Neural cell (in vitro differentiated cells): ENCODE data around the gene ADRA2B. TPM values are rescaled to one million over a fixed set of nuclear protein-coding genes. Genes with fewer than 3 reads are reported as not detected.

Experiments used
- H2AFZ ChIP-seq: fragments of 200-600, 300-800 bp; sonication (generic), shearing (Covaris generic); 2 replicates; pipeline ENCODE4 v1.6.0; 2014; ENCODE audit warnings: low read depth, mild to moderate bottlenecking, antibody characterized with exemption, low read length, moderate library complexity
- H3F3A ChIP-seq: fragments of 200-600 bp; shearing (Covaris generic); 2 replicates; pipeline ENCODE4 v1.6.1; 2016; ENCODE audit warnings: mild to moderate bottlenecking, moderate library complexity, mixed read lengths, antibody characterized with exemption, low read length; ENCODE audit not compliant: insufficient read depth, poor library complexity, severe bottlenecking
- H3K27ac ChIP-seq: fragments of 200-600, 300-800 bp; sonication (generic), shearing (Covaris generic); 2 replicates; pipeline ENCODE4 v1.5.1; 2014; ENCODE audit warnings: mild to moderate bottlenecking, low read length, moderate library complexity
- H3K27me3 ChIP-seq: fragments of 300-800, 200-600 bp; sonication (generic), shearing (Covaris generic); 2 replicates; pipeline ENCODE4 v1.6.0; 2014; ENCODE audit warnings: mild to moderate bottlenecking, low read depth, low read length, moderate library complexity; ENCODE audit not compliant: insufficient read depth
- H3K36me3 ChIP-seq: fragments of 300-800, 200-600 bp; sonication (generic), shearing (Covaris generic); 2 replicates; pipeline ENCODE4 v1.5.1; 2014; ENCODE audit warnings: mild to moderate bottlenecking, antibody characterized with exemption, low read length, moderate library complexity; ENCODE audit not compliant: insufficient read depth
- H3K4me2 ChIP-seq: fragments of 300-800, 200-600 bp; sonication (generic), shearing (Covaris generic); 2 replicates; pipeline ENCODE4 v1.6.0; 2014; ENCODE audit warnings: mild to moderate bottlenecking, low read length
- H3K4me3 ChIP-seq: fragments of 300-800, 200-600 bp; sonication (generic), shearing (Covaris generic); 2 replicates; pipeline ENCODE4 v1.5.1; 2014; ENCODE audit warnings: mild to moderate bottlenecking, low read length, moderate library complexity
- H3K79me2 ChIP-seq: fragments of 200-600 bp; shearing (Covaris generic); replicated peaks from 2 replicates; pipeline ENCODE4 v1.6.0; 2014; ENCODE audit warnings: mild to moderate bottlenecking, low read length, moderate library complexity; ENCODE audit not compliant: insufficient read depth
- H3K9ac ChIP-seq: fragments of 300-800, 200-600 bp; sonication (generic), shearing (Covaris generic); 2 replicates; pipeline ENCODE4 v1.6.1; 2016; ENCODE audit warnings: mild to moderate bottlenecking, low read length, mixed read lengths
- H3K9me2 ChIP-seq: fragments of 200-600 bp; shearing (Covaris generic); 2 replicates; pipeline ENCODE4 v1.6.1; 2016; ENCODE audit warnings: mild to moderate bottlenecking, low read length, mixed read lengths; ENCODE audit not compliant: insufficient read depth
- H3K9me3 ChIP-seq: fragments of 200-600, 300-800 bp; sonication (generic), shearing (Covaris generic); 2 replicates; pipeline ENCODE4 v1.6.1; 2016; ENCODE audit warnings: mild to moderate bottlenecking, mixed run types, low read length, moderate library complexity, mixed read lengths
- H4K20me1 ChIP-seq: fragments of 200-600 bp; shearing (Covaris generic); 2 replicates; pipeline ENCODE4 v1.6.1; 2016; ENCODE audit warnings: mild to moderate bottlenecking, mixed run types; ENCODE audit not compliant: insufficient read depth
- CTCF ChIP-seq: fragments of 450-650 bp; IDR thresholded peaks from 2 replicates; pipeline ENCODE4 v1.5.1; 2014; ENCODE audit warnings: antibody characterized with exemption, mild to moderate bottlenecking, moderate library complexity; ENCODE audit not compliant: poor library complexity, severe bottlenecking
- EZH2 ChIP-seq: fragments of 200-600, 300-800 bp; shearing (Covaris generic), sonication (generic); IDR thresholded peaks from 2 replicates; pipeline ENCODE4 v1.6.1; 2014; ENCODE audit warnings: antibody characterized with exemption, low read length, borderline replicate concordance, mild to moderate bottlenecking; ENCODE audit not compliant: insufficient read depth, poor library complexity, severe bottlenecking
- MXI1 ChIP-seq: fragments of 450-650 bp; conservative IDR thresholded peaks from 2 replicates; pipeline ENCODE4 v1.6.1; 2014; ENCODE audit warnings: antibody characterized with exemption, mild to moderate bottlenecking; ENCODE audit not compliant: poor library complexity, severe bottlenecking
- POLR2AphosphoS5 ChIP-seq: IDR thresholded peaks from 2 replicates; pipeline ENCODE4 v1.6.1; 2012
- RAD21 ChIP-seq: fragments of 450-650 bp; conservative IDR thresholded peaks from 2 replicates; pipeline ENCODE4 v1.6.1; 2014; ENCODE audit warnings: antibody characterized with exemption, mild to moderate bottlenecking, moderate library complexity
- REST ChIP-seq: IDR thresholded peaks from 2 replicates; pipeline ENCODE4 v1.6.1; 2012; ENCODE audit warnings: borderline replicate concordance
- SMC3 ChIP-seq: fragments of 450-650 bp; conservative IDR thresholded peaks from 2 replicates; pipeline ENCODE4 v1.6.1; 2014; ENCODE audit warnings: antibody characterized with exemption, mild to moderate bottlenecking, moderate library complexity; ENCODE audit not compliant: poor library complexity
- polyA plus RNA-seq: library from polyadenylated mRNA; depleted of rRNA; stranded (reverse); fragments of >200 nt; gene quantifications from 2 replicates; pipeline ENCODE4 v1.2.3, GENCODE V29; 2014

Gene ADRA2B
- polyA plus RNA-seq, 1 donor from 2014 or later: not detected

GRCh38 chr2:96099861-96100798 lies 16.2 kb downstream of the ADRA2B start:
- Histone ChIP-seq H3K9me3 (no peaks in the 10 kb centered on the region), H3K4me2 (no peak overlapping the region), H4K20me1 (no peaks in the 10 kb centered on the region), H3K79me2 (no peaks in the 10 kb centered on the region), H3K9ac (no peak overlapping the region), H3K4me3 (no peak overlapping the region), H3F3A (no peaks in the 10 kb centered on the region), H3K27me3 (no peaks in the 10 kb centered on the region), H3K36me3 (no peaks in the 10 kb centered on the region), H3K9me2 (no peaks in the 10 kb centered on the region), H2AFZ (no peak overlapping the region), H3K27ac (no peak overlapping the region)
- TF ChIP-seq CTCF (no peak), EZH2 (no peak), RAD21 (no peak), MXI1 (no peak), SMC3 (no peak)

GRCh38 chr2:96098900-96099590 lies 17.3 kb downstream of the ADRA2B start:
- Histone ChIP-seq H4K20me1 (no peaks in the 10 kb centered on the region), H3K27me3 (no peaks in the 10 kb centered on the region), H3K27ac (no peak overlapping the region), H3F3A (no peaks in the 10 kb centered on the region), H3K4me2 (no peak overlapping the region), H3K36me3 (no peaks in the 10 kb centered on the region), H3K4me3 (no peak overlapping the region), H2AFZ (no peak overlapping the region), H3K9ac (no peak overlapping the region), H3K9me2 (no peaks in the 10 kb centered on the region), H3K9me3 (no peaks in the 10 kb centered on the region), H3K79me2 (no peaks in the 10 kb centered on the region)
- TF ChIP-seq SMC3 (no peak), MXI1 (no peak), RAD21 (no peak), POLR2AphosphoS5 (no peak), EZH2 (no peak), REST (no peak), CTCF (no peak)
